ENCODE measurements around the gene DLGAP1. TPM values are rescaled to one million over a fixed set of nuclear protein-coding genes. Genes with fewer than 3 reads are reported as not detected.

The DLGAP1 gene
- total and polyA plus RNA-seq, 2 experiments from 2014 or later = 0.13 to 0.22 TPM

GRCh38 chr18:4286256-4286655 is 168.9 kb downstream of the DLGAP1 start:
- Histone ChIP-seq H3K79me2 (ENCODE audit: insufficient read depth) (no peaks in the 10 kb centered on the region), H3K27me3 (replicated peaks; ENCODE audit: insufficient read depth) (no peaks in the 10 kb centered on the region), H3K4me3 (no peak overlapping the region), H3F3A (ENCODE audit: insufficient read depth) (no peaks in the 10 kb centered on the region), H3K4me2 (ENCODE audit: unreplicated experiment) (no peak overlapping the region), H3K36me3 (ENCODE audit: low read depth) (no peaks in the 10 kb centered on the region), H4K20me1 (ENCODE audit: insufficient read depth) (no peaks in the 10 kb centered on the region), H3K27ac (no peak overlapping the region), H3K9me2 (ENCODE audit: insufficient read depth) (no peaks in the 10 kb centered on the region), H3K9me3 (ENCODE audit: low read depth) (no peaks in the 10 kb centered on the region), H2AFZ (no peak overlapping the region), H3K9ac (no peak overlapping the region), H3K4me1 (ENCODE audit: insufficient read depth) (no peaks in the 10 kb centered on the region)
- WGBS, 2 experiments (ENCODE audit: low coverage in 1 of 2, low lambda C conversion rate in 2 of 2, missing lambda C conversion rate in 2 of 2) = 25 to 32% methylated on average over 5 of the region's 5 CpGs
- in situ Hi-C loops (cut with MboI) = no loop called here
- TF ChIP-seq EZH2phosphoT487 (IDR thresholded peaks at IDR 0.05; ENCODE audit: insufficient read depth, low read depth) (no peak), EZH2 (IDR thresholded peaks at IDR 0.05; ENCODE audit: insufficient read depth, poor library complexity, severe bottlenecking) (no peak)
- DNase-seq = no peak

- H3K27ac ChIP-seq = no peak overlapping the region
- no peak overlapping the region for H3K9ac ChIP-seq
- no peaks in the 10 kb centered on the region for H3K9me2 ChIP-seq (ENCODE audit: insufficient read depth)
- no peak for DNase-seq
- no peak overlapping the region for H2AFZ ChIP-seq
- WGBS, 2 experiments (ENCODE audit: low coverage in 1 of 2, low lambda C conversion rate in 2 of 2, missing lambda C conversion rate in 2 of 2) = 5 to 8% methylated on average over 3 of the region's 3 CpGs
- no peaks in the 10 kb centered on the region for H4K20me1 ChIP-seq (ENCODE audit: insufficient read depth)
- no peaks in the 10 kb centered on the region for H3K27me3 ChIP-seq (replicated peaks; ENCODE audit: insufficient read depth)
- H3K4me3 ChIP-seq = no peak overlapping the region
- in situ Hi-C loops (cut with MboI) = no loop called here
- no peaks in the 10 kb centered on the region for H3K9me3 ChIP-seq (ENCODE audit: low read depth)
- no peak overlapping the region for H3K4me2 ChIP-seq (ENCODE audit: unreplicated experiment)
- H3K79me2 ChIP-seq (ENCODE audit: insufficient read depth) = no peaks in the 10 kb centered on the region
- TF ChIP-seq EZH2phosphoT487 (IDR thresholded peaks at IDR 0.05; ENCODE audit: insufficient read depth, low read depth) (no peak), EZH2 (IDR thresholded peaks at IDR 0.05; ENCODE audit: insufficient read depth, poor library complexity, severe bottlenecking) (no peak)
- H3K36me3 ChIP-seq (ENCODE audit: low read depth) = no peaks in the 10 kb centered on the region
- no peaks in the 10 kb centered on the region for H3F3A ChIP-seq (ENCODE audit: insufficient read depth)
- no peaks in the 10 kb centered on the region for H3K4me1 ChIP-seq (ENCODE audit: insufficient read depth)
Measured at GRCh38 chr18:4285525-4285924, 169.6 kb downstream of the DLGAP1 start.

DNA sequence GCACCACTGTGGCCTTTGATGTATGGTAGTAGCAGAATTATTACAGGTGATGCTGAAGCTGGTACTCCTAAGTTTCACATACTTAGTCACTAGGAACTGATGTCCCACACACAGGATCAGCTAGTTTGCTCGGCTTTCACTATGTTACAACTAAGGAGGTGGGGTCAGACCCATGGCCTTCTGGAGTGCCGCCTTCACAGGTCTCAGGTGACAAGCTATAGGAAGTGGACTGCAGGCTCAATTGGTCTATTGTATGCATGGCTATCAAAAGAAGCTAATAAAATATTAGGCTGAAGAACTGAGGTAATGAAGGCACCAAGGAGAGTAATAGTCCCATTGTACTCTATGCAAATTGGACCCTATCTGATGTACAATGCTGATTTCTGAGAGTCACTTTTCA is 170.6 kb downstream of the DLGAP1 start:
- in situ Hi-C loops (cut with MboI) = no loop called here
- H4K20me1 ChIP-seq (ENCODE audit: insufficient read depth) = no peaks in the 10 kb centered on the region
- no peaks in the 10 kb centered on the region for H3K9me2 ChIP-seq (ENCODE audit: insufficient read depth)
- H3K4me1 ChIP-seq (ENCODE audit: insufficient read depth) = no peaks in the 10 kb centered on the region
- no peak overlapping the region for H3K4me3 ChIP-seq
- no peaks in the 10 kb centered on the region for H3K79me2 ChIP-seq (ENCODE audit: insufficient read depth)
- no peak overlapping the region for H3K9ac ChIP-seq
- H3K4me2 ChIP-seq (ENCODE audit: unreplicated experiment) = no peak overlapping the region
- TF ChIP-seq EZH2 (IDR thresholded peaks at IDR 0.05; ENCODE audit: insufficient read depth, poor library complexity, severe bottlenecking) (no peak), EZH2phosphoT487 (IDR thresholded peaks at IDR 0.05; ENCODE audit: insufficient read depth, low read depth) (no peak)
- no peaks in the 10 kb centered on the region for H3K36me3 ChIP-seq (ENCODE audit: low read depth)
- no peak for DNase-seq
- H3K27ac ChIP-seq = no peak overlapping the region
- 7 to 11% methylated on average over 2 of the region's 2 CpGs for WGBS, 2 experiments (ENCODE audit: low coverage in 1 of 2, low lambda C conversion rate in 2 of 2, missing lambda C conversion rate in 2 of 2)
- H3F3A ChIP-seq (ENCODE audit: insufficient read depth) = no peaks in the 10 kb centered on the region
- no peaks in the 10 kb centered on the region for H3K27me3 ChIP-seq (replicated peaks; ENCODE audit: insufficient read depth)
- no peaks in the 10 kb centered on the region for H3K9me3 ChIP-seq (ENCODE audit: low read depth)
- H2AFZ ChIP-seq = no peak overlapping the region

GRCh38 chr18:4283746-4284291 is 171.3 kb downstream of the DLGAP1 start:
- DNase-seq = no peak
- no peaks in the 10 kb centered on the region for H4K20me1 ChIP-seq (ENCODE audit: insufficient read depth)
- H3K27ac ChIP-seq = no peak overlapping the region
- H3K9me2 ChIP-seq (ENCODE audit: insufficient read depth) = no peaks in the 10 kb centered on the region
- H3K27me3 ChIP-seq (replicated peaks; ENCODE audit: insufficient read depth) = no peaks in the 10 kb centered on the region
- in situ Hi-C loops (cut with MboI) = no loop called here
- H3K79me2 ChIP-seq (ENCODE audit: insufficient read depth) = no peaks in the 10 kb centered on the region
- no peak overlapping the region for H3K4me3 ChIP-seq
- no peak overlapping the region for H2AFZ ChIP-seq
- H3K4me2 ChIP-seq (ENCODE audit: unreplicated experiment) = no peak overlapping the region
- no peaks in the 10 kb centered on the region for H3K36me3 ChIP-seq (ENCODE audit: low read depth)
- H3K9me3 ChIP-seq (ENCODE audit: low read depth) = no peaks in the 10 kb centered on the region
- H3K9ac ChIP-seq = no peak overlapping the region
- H3F3A ChIP-seq (ENCODE audit: insufficient read depth) = no peaks in the 10 kb centered on the region
- WGBS, 2 experiments (ENCODE audit: low coverage in 1 of 2, low lambda C conversion rate in 2 of 2, missing lambda C conversion rate in 2 of 2) = 8 to 14% methylated on average over 4 of the region's 4 CpGs
- TF ChIP-seq EZH2phosphoT487 (IDR thresholded peaks at IDR 0.05; ENCODE audit: insufficient read depth, low read depth) (no peak), EZH2 (IDR thresholded peaks at IDR 0.05; ENCODE audit: insufficient read depth, poor library complexity, severe bottlenecking) (no peak)
- no peaks in the 10 kb centered on the region for H3K4me1 ChIP-seq (ENCODE audit: insufficient read depth)

- no peak for DNase-seq
- WGBS, 2 experiments (ENCODE audit: low coverage in 1 of 2, low lambda C conversion rate in 2 of 2, missing lambda C conversion rate in 2 of 2) = 8% methylated on average over 3 of the region's 3 CpGs
- Histone ChIP-seq H3K9me3 (ENCODE audit: low read depth) (no peaks in the 10 kb centered on the region), H3K36me3 (ENCODE audit: low read depth) (no peaks in the 10 kb centered on the region), H3K27me3 (replicated peaks; ENCODE audit: insufficient read depth) (no peaks in the 10 kb centered on the region), H4K20me1 (ENCODE audit: insufficient read depth) (no peaks in the 10 kb centered on the region), H3K4me3 (no peak overlapping the region), H3K27ac (no peak overlapping the region), H2AFZ (no peak overlapping the region), H3F3A (ENCODE audit: insufficient read depth) (no peaks in the 10 kb centered on the region), H3K4me2 (ENCODE audit: unreplicated experiment) (no peak overlapping the region), H3K9ac (no peak overlapping the region), H3K4me1 (ENCODE audit: insufficient read depth) (no peaks in the 10 kb centered on the region), H3K79me2 (ENCODE audit: insufficient read depth) (no peaks in the 10 kb centered on the region), H3K9me2 (ENCODE audit: insufficient read depth) (no peaks in the 10 kb centered on the region)
- TF ChIP-seq EZH2phosphoT487 (IDR thresholded peaks at IDR 0.05; ENCODE audit: insufficient read depth, low read depth) (no peak), EZH2 (IDR thresholded peaks at IDR 0.05; ENCODE audit: insufficient read depth, poor library complexity, severe bottlenecking) (no peak)
- in situ Hi-C loops (cut with MboI) = no loop called here
Measured at GRCh38 chr18:4282954-4283353, 172.2 kb downstream of the DLGAP1 start.
